GM19452 (cell line): Measurements from ENCODE around the gene SFMBT2.
"Not testable (repeated sequence)": the region's sequence is repeated elsewhere in the genome, so short reads cannot be mapped to it uniquely, and the experiment has no call there.

Experiments
- ATAC-seq: cut with Tn5 transposase; IDR thresholded peaks from one replicate; pipeline ENCODE4 v1.9.1; 2021; ENCODE audit not compliant: unreplicated experiment

Gene SFMBT2

GRCh38 chr10:7403620-7404019, 7.2 kb downstream of the SFMBT2 start:
- no peak for ATAC-seq

GRCh38 chr10:7401782-7402181, 9.1 kb downstream of the SFMBT2 start:
- ATAC-seq: no peak

GRCh38 chr10:7401156-7401555, 9.7 kb downstream of the SFMBT2 start:
- no peak for ATAC-seq

GRCh38 chr10:7400068-7400715, 10.6 kb downstream of the SFMBT2 start:
- ATAC-seq: no peak

GRCh38 chr10:7399533-7399932, 11.3 kb downstream of the SFMBT2 start:
- no peak for ATAC-seq

- no peak for ATAC-seq
Measured at GRCh38 chr10:7397049-7398035, 13.5 kb downstream of the SFMBT2 start.

- not testable (repeated sequence) for ATAC-seq
Measured at GRCh38 chr10:7392301-7392700, 18.5 kb downstream of the SFMBT2 start.

- ATAC-seq: no peak
Measured at GRCh38 chr10:7391748-7392147, 19.1 kb downstream of the SFMBT2 start.

GRCh38 chr10:7390689-7391110, 20.1 kb downstream of the SFMBT2 start:
- ATAC-seq: not testable (repeated sequence)

- no peak for ATAC-seq
Measured at GRCh38 chr10:7389844-7390243, 21.0 kb downstream of the SFMBT2 start.

- ATAC-seq: no peak
Measured at GRCh38 chr10:7389346-7389745, 21.5 kb downstream of the SFMBT2 start.

- ATAC-seq: no peak
Measured at GRCh38 chr10:7388602-7389001, 22.2 kb downstream of the SFMBT2 start.

- not testable (repeated sequence) for ATAC-seq
Measured at GRCh38 chr10:7388149-7388548, 22.7 kb downstream of the SFMBT2 start.

- no peak for ATAC-seq
Measured at GRCh38 chr10:7385114-7385513, 25.7 kb downstream of the SFMBT2 start.

GRCh38 chr10:7383442-7383841, 27.4 kb downstream of the SFMBT2 start:
- no peak for ATAC-seq

- ATAC-seq: no peak
Measured at GRCh38 chr10:7380704-7381241, 30.1 kb downstream of the SFMBT2 start.

GRCh38 chr10:7378602-7379403, 32.0 kb downstream of the SFMBT2 start:
- ATAC-seq: no peak

GRCh38 chr10:7377614-7378248, 33.1 kb downstream of the SFMBT2 start:
- ATAC-seq: no peak

GRCh38 chr10:7374795-7375194, 36.0 kb downstream of the SFMBT2 start:
- no peak for ATAC-seq

GRCh38 chr10:7373039-7373438, 37.8 kb downstream of the SFMBT2 start:
- no peak for ATAC-seq
